GM23338 (cell line): ENCODE measurements around the gene TFDP1. TPM values are rescaled to one million over a fixed set of nuclear protein-coding genes. Genes with fewer than 3 reads are reported as not detected.

ENCODE experiments used
- ATAC-seq: fragments of 200-7000 bp; cut with Tn5 transposase; 3 replicates; pipeline ENCODE4 v1.9.1; 2020
- DNase-seq: peaks from one replicate; pipeline ENCODE4 v3.0.0-alpha.2; 2015; ENCODE audit warnings: low spot score
- H2AFZ ChIP-seq: fragments of 200-600 bp; sonication (generic); 2 replicates; pipeline ENCODE4 v1.8.0; 2016; ENCODE audit warnings: antibody characterized with exemption, mild to moderate bottlenecking, moderate library complexity
- H3F3A ChIP-seq: fragments of 200-600 bp; sonication (generic); replicated peaks from 2 replicates; pipeline ENCODE4 v1.8.0; 2017; ENCODE audit warnings: antibody characterized with exemption, mixed run types, low read depth
- H3K27ac ChIP-seq: fragments of 200-600 bp; sonication (generic); 2 replicates; pipeline ENCODE4 v1.6.1; 2016; ENCODE audit warnings: low read depth
- H3K27me3 ChIP-seq: fragments of 200-600 bp; sonication (generic); 2 replicates; pipeline ENCODE4 v1.8.0; 2016; ENCODE audit warnings: mild to moderate bottlenecking, mixed run types, moderate library complexity; ENCODE audit not compliant: insufficient read depth
- H3K36me3 ChIP-seq: fragments of 200-600 bp; sonication (generic); 2 replicates; pipeline ENCODE4 v1.8.0; 2016; ENCODE audit warnings: mild to moderate bottlenecking; ENCODE audit not compliant: insufficient read depth
- H3K4me1 ChIP-seq: fragments of 200-600 bp; sonication (generic); 2 replicates; pipeline ENCODE4 v1.8.0; 2016; ENCODE audit warnings: mild to moderate bottlenecking, moderate library complexity; ENCODE audit not compliant: insufficient read depth
- H3K4me2 ChIP-seq: fragments of 200-600 bp; sonication (generic); 2 replicates; pipeline ENCODE4 v1.7.1; 2017; ENCODE audit warnings: mixed run types
- H3K4me3 ChIP-seq: fragments of 200-600 bp; sonication (generic); 2 replicates; pipeline ENCODE4 v1.6.1; 2016; ENCODE audit warnings: mixed run types
- H3K79me2 ChIP-seq: fragments of 200-600 bp; sonication (generic); replicated peaks from 2 replicates; pipeline ENCODE4 v1.8.0; 2017; ENCODE audit warnings: mild to moderate bottlenecking; ENCODE audit not compliant: insufficient read depth
- H3K9me2 ChIP-seq: fragments of 200-600 bp; sonication (generic); 2 replicates; pipeline ENCODE4 v1.8.0; 2017; ENCODE audit not compliant: insufficient read depth
- H4K20me1 ChIP-seq: fragments of 200-600 bp; sonication (generic); replicated peaks from 2 replicates; pipeline ENCODE4 v1.8.0; 2017; ENCODE audit warnings: mild to moderate bottlenecking; ENCODE audit not compliant: insufficient read depth
- H3K27ac Mint-ChIP-seq: 2 replicates; pipeline ENCODE4 v1.8.0; 2020; ENCODE audit warnings: inconsistent platforms, mild to moderate bottlenecking, moderate library complexity, mixed read lengths
- H3K27me3 Mint-ChIP-seq: 3 replicates; pipeline ENCODE4 v1.8.0; 2022; ENCODE audit warnings: low read depth, mild to moderate bottlenecking, moderate library complexity, mixed read lengths, inconsistent platforms; ENCODE audit not compliant: insufficient read depth, poor library complexity
- H3K36me3 Mint-ChIP-seq: 3 replicates; pipeline ENCODE4 v1.8.0; 2021; ENCODE audit warnings: low read depth, mild to moderate bottlenecking, inconsistent platforms, moderate library complexity, mixed read lengths
- H3K4me1 Mint-ChIP-seq: 3 replicates; pipeline ENCODE4 v1.8.0; 2020; ENCODE audit warnings: mild to moderate bottlenecking, inconsistent platforms, mixed read lengths
- H3K4me3 Mint-ChIP-seq: 3 replicates; pipeline ENCODE4 v1.8.0; 2021; ENCODE audit warnings: moderate library complexity, mild to moderate bottlenecking, inconsistent platforms, mixed read lengths
- H3K9me3 Mint-ChIP-seq: 3 replicates; pipeline ENCODE4 v1.8.0; 2020; ENCODE audit warnings: moderate library complexity, mild to moderate bottlenecking, inconsistent platforms, mixed read lengths
- CREB1 ChIP-seq: fragments of 250-450 bp; sonication (Bioruptor Pico); IDR thresholded peaks from 2 replicates; pipeline ENCODE4 v1.5.0; 2020; ENCODE audit warnings: low read depth, mild to moderate bottlenecking, moderate library complexity
- JUNB ChIP-seq: IDR thresholded peaks from one replicate; pipeline ENCODE4 v1.6.1; 2016; ENCODE audit warnings: antibody characterized with exemption; ENCODE audit not compliant: unreplicated experiment
- NANOG ChIP-seq: IDR thresholded peaks from 2 replicates; pipeline ENCODE4 v1.6.1; 2016; ENCODE audit warnings: antibody characterized with exemption, borderline replicate concordance
- STAT1 ChIP-seq: IDR thresholded peaks from one replicate; pipeline ENCODE4 v1.6.1; 2016; ENCODE audit warnings: antibody characterized with exemption; ENCODE audit not compliant: unreplicated experiment
- ZNF114 ChIP-seq: fragments of 250-450 bp; sonication (Bioruptor Pico); IDR thresholded peaks from 2 replicates; pipeline ENCODE4 v1.5.0; 2020; ENCODE audit warnings: mild to moderate bottlenecking, moderate library complexity
- ZNF331 ChIP-seq: fragments of 250-450 bp; sonication (Bioruptor Pico); IDR thresholded peaks from 2 replicates; pipeline ENCODE4 v1.5.0; 2020; ENCODE audit warnings: low read depth, mild to moderate bottlenecking, moderate library complexity
- polyA plus RNA-seq: library from polyadenylated mRNA; unstranded; fragments of >200 nt; fragmentation: Nextera tagmentation; extraction: Ambion mirVana; gene quantifications from 2 replicates; pipeline ENCODE4 v1.2.1, GENCODE V29; 2016
- total RNA-seq: library from RNA; depleted of rRNA; stranded (reverse); fragments of >200 nt; shearing (Covaris generic); gene quantifications from 2 replicates; pipeline ENCODE4 v1.2.3, GENCODE V29; 2014
- TF ChIP-seq, protein P1 (sequence below), 2 experiments: fragments of 200-600 bp in 1 of 2; sonication (generic) in 1 of 2; conservative IDR thresholded peaks; 2 replicates each; pipeline versions ENCODE4 v1.5.1 to v1.6.1; 2016 to 2017; ENCODE audit warnings: antibody characterized with exemption in 2 of 2, low read depth in 2 of 2, mild to moderate bottlenecking in 2 of 2, moderate library complexity in 1 of 2
- TF ChIP-seq, protein P2 (sequence below): fragments of 250-450 bp; sonication (Bioruptor Pico); IDR thresholded peaks from 2 replicates; pipeline ENCODE4 v1.5.0; 2020; ENCODE audit warnings: mild to moderate bottlenecking, moderate library complexity
- TF ChIP-seq, protein P3 (sequence below): IDR thresholded peaks from 2 replicates; pipeline ENCODE4 v1.6.1; 2016; ENCODE audit warnings: antibody characterized with exemption
- TF ChIP-seq, protein P4 (sequence below): IDR thresholded peaks from one replicate; pipeline ENCODE4 v1.6.1; 2018; ENCODE audit warnings: antibody characterized with exemption; ENCODE audit not compliant: unreplicated experiment

Gene TFDP1
- total and polyA plus RNA-seq, 2 experiments from 2014 or later: 42.9 to 80.0 TPM

DNA sequence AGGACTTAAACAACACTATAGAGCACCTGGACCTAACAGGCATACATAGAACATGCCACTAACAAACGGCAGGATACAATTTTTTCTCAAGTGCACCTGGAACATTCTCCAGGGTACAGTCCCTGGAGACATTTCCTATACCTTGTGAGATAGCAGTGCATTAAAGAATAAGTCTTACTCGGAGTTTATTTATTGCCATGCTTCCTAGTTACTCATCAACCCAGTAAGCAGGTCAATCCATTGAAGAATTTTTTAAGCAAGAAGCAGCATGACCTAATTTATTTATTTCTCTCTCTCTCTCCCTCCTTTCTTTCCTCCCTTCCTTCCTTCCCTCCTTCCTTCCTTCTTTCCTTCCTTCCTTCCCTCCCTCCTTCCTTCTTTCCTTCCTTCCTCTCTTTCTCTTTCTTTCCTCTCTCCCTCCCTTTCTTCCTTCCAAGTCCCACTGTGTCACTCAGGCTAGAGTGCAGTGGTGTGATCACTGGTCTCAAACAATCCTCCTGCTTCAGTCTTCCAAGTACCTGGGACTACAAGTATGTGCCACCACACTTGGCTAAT is 6.6 kb upstream of the TFDP1 start:
- Histone ChIP-seq H4K20me1 (no peaks in the 10 kb centered on the region), H3K4me2 (no peak overlapping the region), H3K27ac (no peak overlapping the region), H2AFZ (no peak overlapping the region), H3K36me3 (no peaks in the 10 kb centered on the region), H3F3A (peaks cover 9% of the 10 kb centered on the region; the same call in 1 of the 2 replicates), H3K79me2 (no peaks in the 10 kb centered on the region), H3K4me1 (no peaks in the 10 kb centered on the region), H3K9me2 (no peaks in the 10 kb centered on the region), H3K27me3 (no peaks in the 10 kb centered on the region), H3K4me3 (no peak overlapping the region)
- H3K36me3 Mint-ChIP-seq: no peaks in the 10 kb centered on the region
- ATAC-seq (no peak), DNase-seq (no peak)
- H3K27ac Mint-ChIP-seq: no peak overlapping the region
- peaks cover 5% of the 10 kb centered on the region for H3K27me3 Mint-ChIP-seq
- H3K9me3 Mint-ChIP-seq: no peaks in the 10 kb centered on the region
- no peak overlapping the region for H3K4me3 Mint-ChIP-seq
- H3K4me1 Mint-ChIP-seq: no peaks in the 10 kb centered on the region
- TF ChIP-seq ZNF114 (CRISPR knock-in tag): no peak
- no peak for TF ChIP-seq JUNB
- no peak for TF ChIP-seq CREB1 (CRISPR knock-in tag)
- TF ChIP-seq, protein P1, sequence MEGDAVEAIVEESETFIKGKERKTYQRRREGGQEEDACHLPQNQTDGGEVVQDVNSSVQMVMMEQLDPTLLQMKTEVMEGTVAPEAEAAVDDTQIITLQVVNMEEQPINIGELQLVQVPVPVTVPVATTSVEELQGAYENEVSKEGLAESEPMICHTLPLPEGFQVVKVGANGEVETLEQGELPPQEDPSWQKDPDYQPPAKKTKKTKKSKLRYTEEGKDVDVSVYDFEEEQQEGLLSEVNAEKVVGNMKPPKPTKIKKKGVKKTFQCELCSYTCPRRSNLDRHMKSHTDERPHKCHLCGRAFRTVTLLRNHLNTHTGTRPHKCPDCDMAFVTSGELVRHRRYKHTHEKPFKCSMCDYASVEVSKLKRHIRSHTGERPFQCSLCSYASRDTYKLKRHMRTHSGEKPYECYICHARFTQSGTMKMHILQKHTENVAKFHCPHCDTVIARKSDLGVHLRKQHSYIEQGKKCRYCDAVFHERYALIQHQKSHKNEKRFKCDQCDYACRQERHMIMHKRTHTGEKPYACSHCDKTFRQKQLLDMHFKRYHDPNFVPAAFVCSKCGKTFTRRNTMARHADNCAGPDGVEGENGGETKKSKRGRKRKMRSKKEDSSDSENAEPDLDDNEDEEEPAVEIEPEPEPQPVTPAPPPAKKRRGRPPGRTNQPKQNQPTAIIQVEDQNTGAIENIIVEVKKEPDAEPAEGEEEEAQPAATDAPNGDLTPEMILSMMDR (conservative IDR thresholded peaks at IDR 0.05; ENCODE audit: low read depth in 2 of 2): no peak
- TF ChIP-seq ZNF331: no peak

DNA sequence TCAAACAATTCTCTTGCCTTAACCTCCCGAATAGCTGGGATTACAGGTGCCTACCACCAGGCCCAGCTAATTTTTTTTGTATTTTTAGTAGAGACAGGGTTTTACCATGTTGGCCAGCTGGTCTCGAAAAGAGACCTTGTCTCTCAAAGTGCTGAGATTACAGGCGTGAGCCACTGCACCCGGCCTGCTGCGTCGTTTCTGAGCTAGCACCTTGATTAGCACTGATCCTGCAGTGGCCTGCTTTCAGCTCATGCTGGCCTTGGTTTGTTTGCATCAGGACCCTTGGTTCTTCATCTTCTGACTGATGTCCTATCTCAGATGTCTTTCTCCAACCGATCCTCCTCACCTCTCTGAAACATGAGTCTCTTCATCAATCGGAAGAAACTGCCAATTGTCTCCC is 4.9 kb upstream of the TFDP1 start:
- Histone ChIP-seq H4K20me1 (no peaks in the 10 kb centered on the region), H3K9me2 (no peaks in the 10 kb centered on the region), H3K4me3 (no peak overlapping the region), H3K4me1 (no peaks in the 10 kb centered on the region), H3K27me3 (no peaks in the 10 kb centered on the region), H3K27ac (no peak overlapping the region), H3K36me3 (no peaks in the 10 kb centered on the region), H3F3A (peaks cover 13% of the 10 kb centered on the region; the same call in 1 of the 2 replicates), H3K4me2 (no peak overlapping the region), H3K79me2 (no peaks in the 10 kb centered on the region), H2AFZ (no peak overlapping the region)
- H3K4me3 Mint-ChIP-seq: no peak overlapping the region
- ATAC-seq (no peak), DNase-seq (no peak)
- no peaks in the 10 kb centered on the region; the same call in 2 of the 3 replicates for H3K9me3 Mint-ChIP-seq
- no peaks in the 10 kb centered on the region for H3K36me3 Mint-ChIP-seq
- peaks cover 12% of the 10 kb centered on the region for H3K27me3 Mint-ChIP-seq
- no peaks in the 10 kb centered on the region for H3K4me1 Mint-ChIP-seq
- H3K27ac Mint-ChIP-seq: no peak overlapping the region
- TF ChIP-seq NANOG: no peak
- TF ChIP-seq, protein P2, sequence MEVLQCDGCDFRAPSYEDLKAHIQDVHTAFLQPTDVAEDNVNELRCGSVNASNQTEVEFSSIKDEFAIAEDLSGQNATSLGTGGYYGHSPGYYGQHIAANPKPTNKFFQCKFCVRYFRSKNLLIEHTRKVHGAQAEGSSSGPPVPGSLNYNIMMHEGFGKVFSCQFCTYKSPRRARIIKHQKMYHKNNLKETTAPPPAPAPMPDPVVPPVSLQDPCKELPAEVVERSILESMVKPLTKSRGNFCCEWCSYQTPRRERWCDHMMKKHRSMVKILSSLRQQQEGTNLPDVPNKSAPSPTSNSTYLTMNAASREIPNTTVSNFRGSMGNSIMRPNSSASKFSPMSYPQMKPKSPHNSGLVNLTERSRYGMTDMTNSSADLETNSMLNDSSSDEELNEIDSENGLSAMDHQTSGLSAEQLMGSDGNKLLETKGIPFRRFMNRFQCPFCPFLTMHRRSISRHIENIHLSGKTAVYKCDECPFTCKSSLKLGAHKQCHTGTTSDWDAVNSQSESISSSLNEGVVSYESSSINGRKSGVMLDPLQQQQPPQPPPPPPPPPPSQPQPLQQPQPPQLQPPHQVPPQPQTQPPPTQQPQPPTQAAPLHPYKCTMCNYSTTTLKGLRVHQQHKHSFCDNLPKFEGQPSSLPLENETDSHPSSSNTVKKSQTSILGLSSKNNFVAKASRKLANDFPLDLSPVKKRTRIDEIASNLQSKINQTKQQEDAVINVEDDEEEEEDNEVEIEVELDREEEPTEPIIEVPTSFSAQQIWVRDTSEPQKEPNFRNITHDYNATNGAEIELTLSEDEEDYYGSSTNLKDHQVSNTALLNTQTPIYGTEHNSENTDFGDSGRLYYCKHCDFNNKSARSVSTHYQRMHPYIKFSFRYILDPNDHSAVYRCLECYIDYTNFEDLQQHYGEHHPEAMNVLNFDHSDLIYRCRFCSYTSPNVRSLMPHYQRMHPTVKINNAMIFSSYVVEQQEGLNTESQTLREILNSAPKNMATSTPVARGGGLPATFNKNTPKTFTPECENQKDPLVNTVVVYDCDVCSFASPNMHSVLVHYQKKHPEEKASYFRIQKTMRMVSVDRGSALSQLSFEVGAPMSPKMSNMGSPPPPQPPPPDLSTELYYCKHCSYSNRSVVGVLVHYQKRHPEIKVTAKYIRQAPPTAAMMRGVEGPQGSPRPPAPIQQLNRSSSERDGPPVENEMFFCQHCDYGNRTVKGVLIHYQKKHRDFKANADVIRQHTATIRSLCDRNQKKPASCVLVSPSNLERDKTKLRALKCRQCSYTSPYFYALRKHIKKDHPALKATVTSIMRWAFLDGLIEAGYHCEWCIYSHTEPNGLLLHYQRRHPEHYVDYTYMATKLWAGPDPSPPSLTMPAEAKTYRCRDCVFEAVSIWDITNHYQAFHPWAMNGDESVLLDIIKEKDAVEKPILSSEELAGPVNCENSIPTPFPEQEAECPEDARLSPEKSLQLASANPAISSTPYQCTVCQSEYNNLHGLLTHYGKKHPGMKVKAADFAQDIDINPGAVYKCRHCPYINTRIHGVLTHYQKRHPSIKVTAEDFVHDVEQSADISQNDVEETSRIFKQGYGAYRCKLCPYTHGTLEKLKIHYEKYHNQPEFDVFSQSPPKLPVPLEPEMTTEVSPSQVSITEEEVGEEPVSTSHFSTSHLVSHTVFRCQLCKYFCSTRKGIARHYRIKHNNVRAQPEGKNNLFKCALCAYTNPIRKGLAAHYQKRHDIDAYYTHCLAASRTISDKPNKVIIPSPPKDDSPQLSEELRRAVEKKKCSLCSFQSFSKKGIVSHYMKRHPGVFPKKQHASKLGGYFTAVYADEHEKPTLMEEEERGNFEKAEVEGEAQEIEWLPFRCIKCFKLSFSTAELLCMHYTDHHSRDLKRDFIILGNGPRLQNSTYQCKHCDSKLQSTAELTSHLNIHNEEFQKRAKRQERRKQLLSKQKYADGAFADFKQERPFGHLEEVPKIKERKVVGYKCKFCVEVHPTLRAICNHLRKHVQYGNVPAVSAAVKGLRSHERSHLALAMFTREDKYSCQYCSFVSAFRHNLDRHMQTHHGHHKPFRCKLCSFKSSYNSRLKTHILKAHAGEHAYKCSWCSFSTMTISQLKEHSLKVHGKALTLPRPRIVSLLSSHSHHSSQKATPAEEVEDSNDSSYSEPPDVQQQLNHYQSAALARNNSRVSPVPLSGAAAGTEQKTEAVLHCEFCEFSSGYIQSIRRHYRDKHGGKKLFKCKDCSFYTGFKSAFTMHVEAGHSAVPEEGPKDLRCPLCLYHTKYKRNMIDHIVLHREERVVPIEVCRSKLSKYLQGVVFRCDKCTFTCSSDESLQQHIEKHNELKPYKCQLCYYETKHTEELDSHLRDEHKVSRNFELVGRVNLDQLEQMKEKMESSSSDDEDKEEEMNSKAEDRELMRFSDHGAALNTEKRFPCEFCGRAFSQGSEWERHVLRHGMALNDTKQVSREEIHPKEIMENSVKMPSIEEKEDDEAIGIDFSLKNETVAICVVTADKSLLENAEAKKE: no peak
- no peak for TF ChIP-seq STAT1
- TF ChIP-seq, protein P3, sequence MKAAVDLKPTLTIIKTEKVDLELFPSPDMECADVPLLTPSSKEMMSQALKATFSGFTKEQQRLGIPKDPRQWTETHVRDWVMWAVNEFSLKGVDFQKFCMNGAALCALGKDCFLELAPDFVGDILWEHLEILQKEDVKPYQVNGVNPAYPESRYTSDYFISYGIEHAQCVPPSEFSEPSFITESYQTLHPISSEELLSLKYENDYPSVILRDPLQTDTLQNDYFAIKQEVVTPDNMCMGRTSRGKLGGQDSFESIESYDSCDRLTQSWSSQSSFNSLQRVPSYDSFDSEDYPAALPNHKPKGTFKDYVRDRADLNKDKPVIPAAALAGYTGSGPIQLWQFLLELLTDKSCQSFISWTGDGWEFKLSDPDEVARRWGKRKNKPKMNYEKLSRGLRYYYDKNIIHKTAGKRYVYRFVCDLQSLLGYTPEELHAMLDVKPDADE: no peak
- TF ChIP-seq, protein P4, sequence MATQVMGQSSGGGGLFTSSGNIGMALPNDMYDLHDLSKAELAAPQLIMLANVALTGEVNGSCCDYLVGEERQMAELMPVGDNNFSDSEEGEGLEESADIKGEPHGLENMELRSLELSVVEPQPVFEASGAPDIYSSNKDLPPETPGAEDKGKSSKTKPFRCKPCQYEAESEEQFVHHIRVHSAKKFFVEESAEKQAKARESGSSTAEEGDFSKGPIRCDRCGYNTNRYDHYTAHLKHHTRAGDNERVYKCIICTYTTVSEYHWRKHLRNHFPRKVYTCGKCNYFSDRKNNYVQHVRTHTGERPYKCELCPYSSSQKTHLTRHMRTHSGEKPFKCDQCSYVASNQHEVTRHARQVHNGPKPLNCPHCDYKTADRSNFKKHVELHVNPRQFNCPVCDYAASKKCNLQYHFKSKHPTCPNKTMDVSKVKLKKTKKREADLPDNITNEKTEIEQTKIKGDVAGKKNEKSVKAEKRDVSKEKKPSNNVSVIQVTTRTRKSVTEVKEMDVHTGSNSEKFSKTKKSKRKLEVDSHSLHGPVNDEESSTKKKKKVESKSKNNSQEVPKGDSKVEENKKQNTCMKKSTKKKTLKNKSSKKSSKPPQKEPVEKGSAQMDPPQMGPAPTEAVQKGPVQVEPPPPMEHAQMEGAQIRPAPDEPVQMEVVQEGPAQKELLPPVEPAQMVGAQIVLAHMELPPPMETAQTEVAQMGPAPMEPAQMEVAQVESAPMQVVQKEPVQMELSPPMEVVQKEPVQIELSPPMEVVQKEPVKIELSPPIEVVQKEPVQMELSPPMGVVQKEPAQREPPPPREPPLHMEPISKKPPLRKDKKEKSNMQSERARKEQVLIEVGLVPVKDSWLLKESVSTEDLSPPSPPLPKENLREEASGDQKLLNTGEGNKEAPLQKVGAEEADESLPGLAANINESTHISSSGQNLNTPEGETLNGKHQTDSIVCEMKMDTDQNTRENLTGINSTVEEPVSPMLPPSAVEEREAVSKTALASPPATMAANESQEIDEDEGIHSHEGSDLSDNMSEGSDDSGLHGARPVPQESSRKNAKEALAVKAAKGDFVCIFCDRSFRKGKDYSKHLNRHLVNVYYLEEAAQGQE: no peak
